Mesenteric fat pad (tissue), 1 donor: ENCODE data around the gene CEACAM16. TPM values are rescaled to one million over a fixed set of nuclear protein-coding genes. Genes with fewer than 3 reads are reported as not detected.
"Not testable (repeated sequence)": the region's sequence is repeated elsewhere in the genome, so short reads cannot be mapped to it uniquely, and the experiment has no call there.

ENCODE experiments used
- DNase-seq: peaks from one replicate; pipeline ENCODE4 v3.0.0-alpha.2; 2020; ENCODE audit warnings: low spot score
- total RNA-seq: library from RNA; stranded (reverse); fragmentation: NEBNext Ultra II Directional; extraction: Animal tissue kit (Norgen Biotek cat#: 25700); gene quantifications from one replicate; pipeline ENCODE4 v1.2.1, GENCODE V29; 2021
- donor health status: DM: yes; HTN: yes; CAD: no.

Gene CEACAM16
- total RNA-seq, 1 donor from 2014 or later: not detected

GRCh38 chr19:44675521-44675920, 23.4 kb upstream of the CEACAM16 start:
- DNase-seq: no peak

GRCh38 chr19:44677019-44677811, 21.7 kb upstream of the CEACAM16 start:
- DNase-seq: no peak

DNA sequence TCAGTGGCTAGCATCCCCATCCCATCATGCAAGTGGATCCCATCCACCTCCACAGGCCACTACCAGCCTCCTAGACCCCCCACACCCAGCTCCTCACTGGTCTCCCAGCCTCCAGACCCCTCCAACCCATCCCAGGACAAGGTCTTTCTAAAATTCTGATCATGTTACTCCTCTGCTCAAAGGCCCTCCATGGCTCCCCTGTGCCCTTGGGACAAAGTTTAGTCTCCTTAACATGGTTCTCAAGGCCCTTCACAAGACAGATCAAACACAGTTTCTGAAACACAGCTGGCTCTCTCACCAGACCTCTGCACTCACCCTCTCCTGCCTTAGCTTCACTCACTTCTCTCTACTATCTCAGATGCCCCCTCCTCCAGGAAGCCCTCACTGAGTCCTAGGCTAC, 18.4 kb upstream of the CEACAM16 start:
- no peak for DNase-seq

DNA sequence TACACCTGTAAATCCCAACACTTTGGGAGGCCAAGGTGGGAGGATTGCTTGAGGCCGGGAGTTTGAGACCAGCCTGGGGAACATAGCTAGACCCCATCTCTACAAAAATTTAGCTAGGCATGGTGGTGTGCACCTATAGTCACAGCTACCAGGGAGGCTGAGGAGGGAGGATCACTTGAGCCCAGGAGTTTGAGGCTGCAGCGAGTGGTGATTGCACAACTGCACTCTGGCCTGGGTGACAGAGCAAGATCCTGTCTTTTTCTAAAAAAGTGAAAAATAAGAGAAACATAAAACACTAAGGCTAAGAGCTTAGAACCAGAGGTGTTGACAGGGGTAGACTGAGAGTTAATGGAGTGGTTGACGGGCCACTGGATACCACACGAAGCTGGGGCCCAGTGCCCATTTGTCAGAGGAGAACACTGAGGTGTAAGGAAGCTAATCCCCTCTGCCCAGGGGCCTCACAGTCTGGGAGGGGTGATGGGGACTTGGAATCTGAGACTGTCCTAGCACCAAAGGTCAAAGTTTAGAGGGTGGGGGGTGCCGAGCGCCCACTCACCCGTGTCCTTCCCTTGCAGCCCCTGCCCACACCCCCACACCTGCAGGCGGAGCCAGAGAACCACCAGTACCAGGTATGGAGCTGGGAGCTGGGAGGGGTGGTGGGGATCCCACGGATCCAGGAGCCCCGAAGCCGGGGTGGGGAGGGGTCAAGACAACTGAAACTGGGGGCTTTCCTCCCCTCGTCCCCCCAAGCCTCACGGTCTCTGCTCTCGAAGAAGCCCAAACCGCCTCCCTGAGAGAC, 16.8 kb upstream of the CEACAM16 start:
- DNase-seq: no peak

- no peak for DNase-seq
Observed at GRCh38 chr19:44682807-44683206, 16.1 kb upstream of the CEACAM16 start.

DNA sequence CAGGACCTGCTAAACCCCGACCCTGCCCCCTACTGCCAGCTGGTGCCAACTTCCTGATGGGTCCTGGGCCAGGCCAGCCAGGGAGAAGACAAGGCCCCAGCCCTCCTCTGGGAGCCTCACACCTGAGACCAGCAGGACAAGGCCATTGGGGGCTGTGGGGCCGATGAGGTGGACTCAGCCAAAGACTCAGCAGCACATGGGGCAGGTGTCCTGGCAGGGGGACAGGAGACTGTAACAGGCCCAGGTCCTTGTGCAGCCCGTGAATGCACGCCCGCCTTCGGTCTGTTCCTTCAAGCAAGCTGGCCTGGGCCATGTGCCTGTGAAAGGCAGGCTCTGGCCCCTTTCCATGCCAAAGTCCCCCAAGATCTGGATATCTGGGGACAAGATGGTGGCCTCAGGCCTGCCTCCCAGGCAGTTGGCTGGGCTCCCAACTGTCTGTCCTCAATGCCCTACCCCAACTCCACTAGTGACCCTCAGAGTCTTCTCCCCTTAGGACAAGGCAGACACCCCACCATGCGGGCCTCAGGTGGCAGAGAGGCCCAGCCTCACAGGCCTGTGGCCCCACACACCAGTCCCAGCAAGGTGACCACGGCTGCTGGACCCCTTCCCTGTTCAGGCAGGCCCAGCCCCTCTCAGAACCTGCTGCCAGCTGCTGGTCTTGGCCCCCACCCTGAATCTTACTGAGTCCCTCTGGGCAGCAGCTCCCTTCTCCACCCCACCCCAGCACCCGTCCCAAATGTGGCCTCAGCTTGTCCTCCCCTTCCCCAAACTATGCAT, 15.3 kb upstream of the CEACAM16 start:
- DNase-seq: no peak

- not testable (repeated sequence) for DNase-seq
Observed at GRCh38 chr19:44684396-44684795, 14.6 kb upstream of the CEACAM16 start.

DNA sequence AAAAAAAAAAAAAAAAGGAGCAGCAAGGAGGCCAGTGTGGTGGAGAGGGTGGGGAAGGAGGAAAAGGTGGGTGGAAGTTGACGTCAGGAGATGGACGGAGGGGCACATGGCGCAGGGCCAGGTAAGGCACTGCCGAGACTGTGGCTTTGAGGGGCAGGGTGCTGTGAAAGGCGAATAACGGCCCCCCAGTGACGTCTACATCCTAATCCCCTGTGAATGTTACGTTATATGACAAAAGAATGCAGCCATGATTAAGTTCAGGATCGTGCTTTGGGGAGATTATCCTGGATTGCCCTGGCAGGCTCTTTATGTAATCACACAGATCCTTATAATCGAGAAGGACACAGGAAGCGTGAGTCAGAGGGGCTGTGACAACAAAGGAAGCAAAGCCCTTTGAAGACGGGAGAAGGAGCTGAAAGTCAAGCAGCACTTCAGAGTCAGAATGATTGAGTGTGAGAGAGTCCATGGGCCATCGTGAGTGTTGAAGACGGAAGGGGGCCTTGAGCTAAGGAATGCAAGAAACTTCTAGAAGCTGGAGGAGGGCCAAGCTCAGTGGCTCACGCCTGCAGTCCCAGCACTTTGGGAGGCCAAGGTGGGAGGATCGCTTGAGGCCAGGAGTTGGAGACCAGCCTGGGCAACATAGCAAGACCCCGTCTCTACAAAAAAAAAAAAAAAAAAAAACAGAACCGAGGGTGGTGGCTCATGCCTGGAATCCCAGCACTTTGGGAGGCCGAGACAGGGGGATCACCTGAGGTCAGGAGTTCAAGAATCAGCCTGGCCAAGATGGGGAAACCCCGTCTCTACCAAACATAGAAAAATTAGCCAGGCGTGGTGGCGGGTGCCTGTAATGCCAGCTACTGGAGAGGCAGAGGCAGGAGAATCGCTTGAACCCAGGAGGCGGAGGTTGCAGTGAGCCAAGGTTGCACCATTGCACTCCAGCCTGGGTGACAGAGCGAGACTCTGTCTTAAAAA, 13.8 kb upstream of the CEACAM16 start:
- DNase-seq: no peak

- no peak for DNase-seq
Observed at GRCh38 chr19:44685877-44686276, 13.1 kb upstream of the CEACAM16 start.

GRCh38 chr19:44686896-44687295, 12.1 kb upstream of the CEACAM16 start:
- no peak for DNase-seq

- DNase-seq: no peak
Observed at GRCh38 chr19:44687888-44688287, 11.1 kb upstream of the CEACAM16 start.

- DNase-seq: no peak
Observed at GRCh38 chr19:44689290-44690130, 9.4 kb upstream of the CEACAM16 start.

DNA sequence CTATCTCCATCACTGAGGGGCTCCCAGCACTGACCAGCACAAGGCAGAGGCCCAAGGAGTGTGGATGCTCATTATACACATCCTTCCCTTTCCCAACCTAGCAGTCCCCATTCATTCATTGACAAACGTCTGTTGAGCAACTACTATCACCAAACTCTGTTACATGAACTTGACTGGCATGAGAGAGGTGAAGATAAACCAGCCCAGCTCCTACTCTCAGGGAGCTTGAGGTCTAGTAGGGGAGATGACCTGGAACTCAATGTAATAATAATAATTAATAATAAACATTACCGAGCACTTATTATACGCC, 8.9 kb upstream of the CEACAM16 start:
- no peak for DNase-seq

DNA sequence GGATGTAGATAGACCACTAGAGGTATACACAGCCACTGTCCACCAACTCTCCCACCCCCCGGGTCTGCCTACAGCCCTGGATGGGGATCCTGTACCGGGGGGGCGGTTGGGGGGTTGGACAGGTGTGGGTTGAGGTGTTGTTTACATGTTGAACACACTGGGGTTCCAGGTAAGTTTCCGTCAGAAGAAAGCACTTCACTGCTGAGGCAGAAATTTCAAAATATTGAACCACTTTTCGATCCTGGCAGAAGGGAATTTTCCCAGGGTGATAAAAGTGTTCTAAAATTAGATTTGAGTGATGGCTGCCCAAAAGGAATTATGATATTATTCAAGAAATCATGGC, 6.6 kb upstream of the CEACAM16 start:
- DNase-seq: no peak

GRCh38 chr19:44694184-44694579, 4.8 kb upstream of the CEACAM16 start:
- DNase-seq: no peak

DNA sequence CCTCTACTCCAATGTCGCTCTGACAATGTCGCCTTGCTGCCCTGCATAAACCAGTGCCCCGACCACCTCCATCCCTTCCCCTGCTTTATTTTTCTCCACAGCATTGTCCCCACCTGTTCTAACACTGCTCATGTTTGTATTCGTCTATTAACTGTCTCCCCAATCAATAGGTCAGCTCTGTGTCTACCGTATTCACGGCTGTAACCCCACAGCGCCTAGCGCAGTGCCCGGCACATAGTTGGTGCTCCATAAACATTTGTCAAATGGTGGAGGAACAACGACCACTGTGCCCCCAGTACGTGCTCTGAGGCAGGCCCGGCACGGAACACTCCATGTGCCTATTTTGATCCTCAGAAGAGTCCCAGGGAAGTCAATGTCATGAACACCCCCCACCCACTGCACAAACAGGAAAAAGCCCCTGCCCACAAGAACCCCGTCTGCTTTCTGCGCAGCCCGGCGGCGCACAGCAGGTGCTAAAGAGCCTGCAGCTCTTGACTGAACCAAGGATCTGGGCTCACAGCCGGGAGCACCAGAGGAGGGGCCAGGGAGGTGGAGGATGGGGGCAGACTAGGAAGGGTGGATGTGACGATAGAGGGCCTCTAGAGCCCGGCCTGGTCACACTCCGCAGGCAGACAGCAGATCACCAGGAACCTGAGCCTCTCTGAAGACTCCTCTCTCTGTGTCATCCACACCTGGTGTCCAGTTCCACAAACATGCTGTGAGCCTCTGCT, 1.8 kb upstream of the CEACAM16 start:
- no peak for DNase-seq

- no peak for DNase-seq
Observed at GRCh38 chr19:44697670-44698034, 1.3 kb upstream of the CEACAM16 start.

DNA sequence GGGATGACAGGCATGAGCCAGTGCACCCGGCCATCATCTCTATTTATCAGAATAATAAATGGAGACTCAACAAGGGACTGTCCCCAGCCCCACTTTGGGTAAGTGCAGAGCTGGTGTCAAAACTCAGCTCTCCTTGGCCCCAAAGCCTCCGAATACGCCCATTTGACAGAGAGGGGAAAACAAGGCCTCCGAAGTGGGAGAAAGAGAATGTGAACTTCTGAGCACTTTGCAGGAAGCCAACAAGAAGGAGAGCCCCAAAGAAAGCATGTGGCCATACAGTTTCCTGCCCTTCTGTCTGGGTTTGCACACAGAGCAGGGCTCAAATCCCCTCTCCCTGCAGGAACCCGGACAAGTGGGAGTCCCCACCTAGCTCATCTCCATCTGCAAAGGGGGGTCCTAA, 1.6 kb downstream of the CEACAM16 start:
- DNase-seq: no peak

DNA sequence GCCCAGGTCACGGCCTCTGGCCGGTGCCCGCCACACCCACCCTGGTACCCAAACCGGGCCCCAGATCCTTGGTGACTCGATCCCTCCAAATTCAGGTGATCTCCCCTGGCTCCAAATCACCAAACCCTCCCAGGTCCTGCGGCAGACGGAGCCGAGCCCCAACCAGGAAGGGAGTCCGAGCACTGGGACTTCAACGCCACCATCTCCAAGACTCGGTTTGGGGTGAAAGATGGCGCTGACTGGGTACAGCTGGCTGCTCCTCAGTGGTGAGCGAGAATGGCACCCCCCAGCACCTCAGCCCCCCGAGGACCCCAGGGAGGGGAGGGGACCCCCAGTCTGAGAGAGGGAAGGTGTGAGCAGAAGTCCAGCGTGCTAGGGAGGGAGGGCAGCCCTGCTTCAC, 2.3 kb downstream of the CEACAM16 start:
- no peak for DNase-seq
